ENCODE results near the gene CDH2. TPM values are rescaled to one million over a fixed set of nuclear protein-coding genes. Genes with fewer than 3 reads are reported as not detected.

The CDH2 gene
- total RNA-seq, 1 donor from 2014 or later: 370 TPM

- intact Hi-C loops (cut with micrococcal nuclease): no loop called here
- H3K27ac ChIP-seq (replicated peaks): peak overlapping the region; percentile 82
- no peak for DNase-seq
- no peaks in the 10 kb centered on the region for H3K9me3 ChIP-seq (replicated peaks)
- no peaks in the 10 kb centered on the region for H3K36me3 ChIP-seq
- H3K27me3 ChIP-seq (ENCODE audit: low read depth): no peaks in the 10 kb centered on the region
- peaks cover 75% of the 10 kb centered on the region for H3K4me1 ChIP-seq
- TF ChIP-seq, protein P1, sequence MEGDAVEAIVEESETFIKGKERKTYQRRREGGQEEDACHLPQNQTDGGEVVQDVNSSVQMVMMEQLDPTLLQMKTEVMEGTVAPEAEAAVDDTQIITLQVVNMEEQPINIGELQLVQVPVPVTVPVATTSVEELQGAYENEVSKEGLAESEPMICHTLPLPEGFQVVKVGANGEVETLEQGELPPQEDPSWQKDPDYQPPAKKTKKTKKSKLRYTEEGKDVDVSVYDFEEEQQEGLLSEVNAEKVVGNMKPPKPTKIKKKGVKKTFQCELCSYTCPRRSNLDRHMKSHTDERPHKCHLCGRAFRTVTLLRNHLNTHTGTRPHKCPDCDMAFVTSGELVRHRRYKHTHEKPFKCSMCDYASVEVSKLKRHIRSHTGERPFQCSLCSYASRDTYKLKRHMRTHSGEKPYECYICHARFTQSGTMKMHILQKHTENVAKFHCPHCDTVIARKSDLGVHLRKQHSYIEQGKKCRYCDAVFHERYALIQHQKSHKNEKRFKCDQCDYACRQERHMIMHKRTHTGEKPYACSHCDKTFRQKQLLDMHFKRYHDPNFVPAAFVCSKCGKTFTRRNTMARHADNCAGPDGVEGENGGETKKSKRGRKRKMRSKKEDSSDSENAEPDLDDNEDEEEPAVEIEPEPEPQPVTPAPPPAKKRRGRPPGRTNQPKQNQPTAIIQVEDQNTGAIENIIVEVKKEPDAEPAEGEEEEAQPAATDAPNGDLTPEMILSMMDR (IDR thresholded peaks at IDR 0.05; ENCODE audit: borderline replicate concordance): no peak
- peak overlapping the region; percentile 36 for H3K4me3 ChIP-seq
These were observed 64.9 kb downstream of the CDH2 start for GRCh38 chr18:28112056-28112470.

DNA sequence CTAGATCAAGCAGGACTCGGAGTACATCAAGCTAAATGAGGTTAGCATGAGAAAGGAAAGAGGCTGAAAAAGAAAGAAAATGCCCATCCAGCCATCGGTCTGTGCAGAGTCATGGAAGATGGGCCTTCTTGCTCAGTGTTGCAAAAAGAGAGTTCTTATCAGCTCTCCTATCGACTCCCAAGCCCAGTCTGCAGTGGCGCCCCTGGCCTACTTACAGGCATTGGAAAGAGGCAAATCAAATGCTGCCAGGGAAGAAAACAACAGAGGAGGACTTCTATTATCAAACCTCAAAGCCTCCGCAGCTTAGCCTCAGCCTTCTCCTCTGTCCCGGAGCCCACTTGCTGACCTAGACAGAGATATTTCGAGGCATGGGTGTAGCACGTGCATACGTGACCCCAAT, 66.0 kb downstream of the CDH2 start:
- Histone ChIP-seq H3K27ac (replicated peaks) (peak overlapping the region; percentile 82), H3K27me3 (ENCODE audit: low read depth) (no peaks in the 10 kb centered on the region), H3K9me3 (replicated peaks) (no peaks in the 10 kb centered on the region), H3K4me3 (no peak overlapping the region), H3K4me1 (peaks cover 64% of the 10 kb centered on the region), H3K36me3 (no peaks in the 10 kb centered on the region)
- DNase-seq: no peak
- intact Hi-C loops (cut with micrococcal nuclease): no loop called here
- TF ChIP-seq, protein P1 (IDR thresholded peaks at IDR 0.05; ENCODE audit: borderline replicate concordance): no peak

GRCh38 chr18:28109781-28110560, 67.0 kb downstream of the CDH2 start:
- no peaks in the 10 kb centered on the region for H3K9me3 ChIP-seq (replicated peaks)
- peaks cover 56% of the 10 kb centered on the region for H3K4me1 ChIP-seq
- peak overlapping the region; percentile 82 for H3K27ac ChIP-seq (replicated peaks)
- no peak overlapping the region for H3K4me3 ChIP-seq
- TF ChIP-seq, protein P1 (IDR thresholded peaks at IDR 0.05; ENCODE audit: borderline replicate concordance): no peak
- no peaks in the 10 kb centered on the region for H3K36me3 ChIP-seq
- DNase-seq: no peak
- no peaks in the 10 kb centered on the region for H3K27me3 ChIP-seq (ENCODE audit: low read depth)
- intact Hi-C loops (cut with micrococcal nuclease): no loop called here

DNA sequence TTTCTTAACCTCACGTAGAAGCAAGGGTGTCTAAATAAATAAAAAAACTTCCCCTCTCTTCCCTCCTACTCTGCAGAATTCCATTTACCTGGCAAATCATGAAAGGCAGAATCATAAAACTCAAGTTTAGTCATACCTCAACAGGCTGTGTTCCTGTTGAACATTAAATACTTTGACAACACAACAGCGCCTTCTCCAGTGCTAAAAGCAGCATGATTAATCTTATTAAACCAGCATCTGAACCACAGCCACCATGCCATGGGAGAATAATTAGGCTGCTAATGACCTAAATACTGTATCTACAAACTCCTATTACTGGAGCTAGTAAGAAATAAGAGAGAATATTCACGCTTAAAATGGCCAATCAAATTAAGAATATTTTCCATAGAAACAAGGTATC, 68.1 kb downstream of the CDH2 start:
- Histone ChIP-seq H3K27me3 (ENCODE audit: low read depth) (no peaks in the 10 kb centered on the region), H3K27ac (replicated peaks) (peak overlapping the region; percentile 82), H3K4me1 (peaks cover 45% of the 10 kb centered on the region), H3K4me3 (no peak overlapping the region), H3K36me3 (no peaks in the 10 kb centered on the region), H3K9me3 (replicated peaks) (no peaks in the 10 kb centered on the region)
- DNase-seq: no peak
- intact Hi-C loops (cut with micrococcal nuclease): no loop called here
- TF ChIP-seq, protein P1 (IDR thresholded peaks at IDR 0.05; ENCODE audit: borderline replicate concordance): no peak

GRCh38 chr18:28108254-28108653, 68.7 kb downstream of the CDH2 start:
- DNase-seq: no peak
- TF ChIP-seq, protein P1 (IDR thresholded peaks at IDR 0.05; ENCODE audit: borderline replicate concordance): no peak
- H3K36me3 ChIP-seq: no peaks in the 10 kb centered on the region
- no peaks in the 10 kb centered on the region for H3K27me3 ChIP-seq (ENCODE audit: low read depth)
- H3K4me3 ChIP-seq: no peak overlapping the region
- H3K27ac ChIP-seq (replicated peaks): peak overlapping the region; percentile 82
- intact Hi-C loops (cut with micrococcal nuclease): no loop called here
- H3K9me3 ChIP-seq (replicated peaks): no peaks in the 10 kb centered on the region
- H3K4me1 ChIP-seq: peaks cover 39% of the 10 kb centered on the region
